ENCODE results near the gene ALKBH3. TPM values are rescaled to one million over a fixed set of nuclear protein-coding genes. Genes with fewer than 3 reads are reported as not detected.

Gene ALKBH3
- total RNA-seq, 1 donor from 2014 or later: 22.0 TPM

- Mint-ChIP-seq H3K27ac (peak overlapping the region; percentile 68), H3K9me3 (ENCODE audit: low read depth) (peaks cover 4% of the 10 kb centered on the region), H3K36me3 (ENCODE audit: insufficient read depth) (peaks cover 5% of the 10 kb centered on the region), H3K4me3 (ENCODE audit: low read depth) (peak overlapping the region; percentile 93), H3K27me3 (peaks cover 48% of the 10 kb centered on the region), H3K4me1 (ENCODE audit: low read depth) (peaks cover 14% of the 10 kb centered on the region)
- TF ChIP-seq, protein P1, sequence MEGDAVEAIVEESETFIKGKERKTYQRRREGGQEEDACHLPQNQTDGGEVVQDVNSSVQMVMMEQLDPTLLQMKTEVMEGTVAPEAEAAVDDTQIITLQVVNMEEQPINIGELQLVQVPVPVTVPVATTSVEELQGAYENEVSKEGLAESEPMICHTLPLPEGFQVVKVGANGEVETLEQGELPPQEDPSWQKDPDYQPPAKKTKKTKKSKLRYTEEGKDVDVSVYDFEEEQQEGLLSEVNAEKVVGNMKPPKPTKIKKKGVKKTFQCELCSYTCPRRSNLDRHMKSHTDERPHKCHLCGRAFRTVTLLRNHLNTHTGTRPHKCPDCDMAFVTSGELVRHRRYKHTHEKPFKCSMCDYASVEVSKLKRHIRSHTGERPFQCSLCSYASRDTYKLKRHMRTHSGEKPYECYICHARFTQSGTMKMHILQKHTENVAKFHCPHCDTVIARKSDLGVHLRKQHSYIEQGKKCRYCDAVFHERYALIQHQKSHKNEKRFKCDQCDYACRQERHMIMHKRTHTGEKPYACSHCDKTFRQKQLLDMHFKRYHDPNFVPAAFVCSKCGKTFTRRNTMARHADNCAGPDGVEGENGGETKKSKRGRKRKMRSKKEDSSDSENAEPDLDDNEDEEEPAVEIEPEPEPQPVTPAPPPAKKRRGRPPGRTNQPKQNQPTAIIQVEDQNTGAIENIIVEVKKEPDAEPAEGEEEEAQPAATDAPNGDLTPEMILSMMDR (IDR thresholded peaks at IDR 0.05; ENCODE audit: unreplicated experiment): no peak
- DNase-seq (ENCODE audit: low spot score, unreplicated experiment): no peak
Measured at GRCh38 chr11:43879789-43880639, 617 bp upstream of the ALKBH3 start.

DNA sequence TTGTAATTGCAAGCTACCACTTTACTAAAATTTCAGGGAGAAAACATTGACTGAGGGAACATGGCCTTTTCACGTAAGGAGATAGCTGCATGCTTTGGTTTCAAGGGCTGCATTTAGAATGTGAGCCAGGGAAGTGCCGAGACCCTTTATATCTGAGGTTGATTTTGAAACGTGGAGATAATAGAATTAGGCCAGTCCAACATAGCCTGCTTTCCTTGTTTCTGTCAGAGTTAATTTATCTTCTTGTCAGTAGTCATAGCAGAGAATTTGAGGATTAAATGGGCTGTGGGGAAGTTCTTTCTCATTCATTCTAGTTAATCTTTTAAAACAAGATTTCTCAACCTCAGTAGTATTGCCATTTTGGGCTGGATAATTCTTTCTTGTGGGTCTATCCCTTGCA lies 12.2 kb downstream of the ALKBH3 start:
- H3K36me3 Mint-ChIP-seq (ENCODE audit: insufficient read depth): peaks cover 25% of the 10 kb centered on the region
- no peak overlapping the region for H3K27ac Mint-ChIP-seq
- no peak for DNase-seq (ENCODE audit: low spot score, unreplicated experiment)
- no peaks in the 10 kb centered on the region for H3K9me3 Mint-ChIP-seq (ENCODE audit: low read depth)
- TF ChIP-seq, protein P1 (IDR thresholded peaks at IDR 0.05; ENCODE audit: unreplicated experiment): no peak
- no peaks in the 10 kb centered on the region for H3K27me3 Mint-ChIP-seq
- H3K4me1 Mint-ChIP-seq (ENCODE audit: low read depth): no peaks in the 10 kb centered on the region
- no peak overlapping the region for H3K4me3 Mint-ChIP-seq (ENCODE audit: low read depth)

DNA sequence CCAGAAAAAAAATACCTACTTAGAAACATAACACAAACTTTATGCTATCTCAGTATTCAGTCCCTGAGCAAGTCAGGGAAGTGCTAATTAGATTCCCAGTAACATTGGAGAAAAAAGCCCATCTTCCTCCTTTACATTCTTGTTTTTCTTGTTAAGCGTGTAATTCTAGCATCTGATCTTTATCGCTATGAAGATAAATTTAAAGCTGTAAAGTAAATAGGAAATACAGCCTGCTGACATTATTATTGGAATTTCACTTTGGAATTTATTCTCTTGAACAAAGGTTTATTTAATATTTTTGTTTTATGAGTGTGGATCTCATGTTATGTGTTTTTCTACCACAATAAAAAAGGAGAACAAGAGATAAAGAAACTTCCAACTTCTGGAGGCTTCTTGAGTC lies 13.9 kb downstream of the ALKBH3 start:
- no peaks in the 10 kb centered on the region for H3K27me3 Mint-ChIP-seq
- H3K36me3 Mint-ChIP-seq (ENCODE audit: insufficient read depth): peaks cover 40% of the 10 kb centered on the region
- TF ChIP-seq, protein P1 (IDR thresholded peaks at IDR 0.05; ENCODE audit: unreplicated experiment): no peak
- H3K9me3 Mint-ChIP-seq (ENCODE audit: low read depth): no peaks in the 10 kb centered on the region
- no peak for DNase-seq (ENCODE audit: low spot score, unreplicated experiment)
- H3K4me3 Mint-ChIP-seq (ENCODE audit: low read depth): no peak overlapping the region
- H3K4me1 Mint-ChIP-seq (ENCODE audit: low read depth): no peaks in the 10 kb centered on the region
- no peak overlapping the region for H3K27ac Mint-ChIP-seq

DNA sequence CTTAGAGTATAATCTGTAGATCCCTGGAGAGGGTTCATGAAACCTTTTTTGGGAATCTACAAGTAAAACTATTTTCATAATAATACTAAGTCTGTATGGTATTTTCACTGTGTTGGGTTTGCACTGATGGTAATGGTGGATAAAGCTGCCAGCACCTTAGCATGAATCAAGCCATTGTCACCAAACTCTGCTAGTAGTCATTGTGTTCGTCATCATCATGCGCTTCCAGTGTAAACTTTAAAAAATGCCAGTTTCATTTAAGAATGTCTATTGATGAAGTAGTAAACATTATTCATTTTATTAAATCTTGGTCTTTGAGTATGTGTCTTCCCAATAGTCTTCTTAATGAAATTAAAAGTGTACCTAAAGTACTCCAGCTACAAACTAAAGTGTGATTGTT lies 15.0 kb downstream of the ALKBH3 start:
- Mint-ChIP-seq H3K27me3 (no peaks in the 10 kb centered on the region), H3K36me3 (ENCODE audit: insufficient read depth) (peaks cover 36% of the 10 kb centered on the region), H3K4me1 (ENCODE audit: low read depth) (no peaks in the 10 kb centered on the region), H3K9me3 (ENCODE audit: low read depth) (no peaks in the 10 kb centered on the region), H3K4me3 (ENCODE audit: low read depth) (no peak overlapping the region), H3K27ac (no peak overlapping the region)
- TF ChIP-seq, protein P1 (IDR thresholded peaks at IDR 0.05; ENCODE audit: unreplicated experiment): no peak
- DNase-seq (ENCODE audit: low spot score, unreplicated experiment): no peak

- Mint-ChIP-seq H3K27ac (no peak overlapping the region), H3K27me3 (no peaks in the 10 kb centered on the region), H3K9me3 (ENCODE audit: low read depth) (no peaks in the 10 kb centered on the region), H3K36me3 (ENCODE audit: insufficient read depth) (peaks cover 38% of the 10 kb centered on the region), H3K4me1 (ENCODE audit: low read depth) (no peaks in the 10 kb centered on the region), H3K4me3 (ENCODE audit: low read depth) (no peak overlapping the region)
- TF ChIP-seq, protein P1 (IDR thresholded peaks at IDR 0.05; ENCODE audit: unreplicated experiment): no peak
- no peak for DNase-seq (ENCODE audit: low spot score, unreplicated experiment)
Measured at GRCh38 chr11:43898574-43898973, 17.9 kb downstream of the ALKBH3 start.
